HUDEP-2 (cell line): ENCODE measurements around the gene PRPF31.
"Not testable (repeated sequence)": the region's sequence is repeated elsewhere in the genome, so short reads cannot be mapped to it uniquely, and the experiment has no call there.

Experiments used
- DNase-seq, 76 experiments: peaks; one replicate each; lab custom pipeline; 2025; ENCODE audit not compliant: unreplicated experiment in 76 of 76; lab: John Stamatoyannopoulos, UW

PRPF31 gene, protein sequence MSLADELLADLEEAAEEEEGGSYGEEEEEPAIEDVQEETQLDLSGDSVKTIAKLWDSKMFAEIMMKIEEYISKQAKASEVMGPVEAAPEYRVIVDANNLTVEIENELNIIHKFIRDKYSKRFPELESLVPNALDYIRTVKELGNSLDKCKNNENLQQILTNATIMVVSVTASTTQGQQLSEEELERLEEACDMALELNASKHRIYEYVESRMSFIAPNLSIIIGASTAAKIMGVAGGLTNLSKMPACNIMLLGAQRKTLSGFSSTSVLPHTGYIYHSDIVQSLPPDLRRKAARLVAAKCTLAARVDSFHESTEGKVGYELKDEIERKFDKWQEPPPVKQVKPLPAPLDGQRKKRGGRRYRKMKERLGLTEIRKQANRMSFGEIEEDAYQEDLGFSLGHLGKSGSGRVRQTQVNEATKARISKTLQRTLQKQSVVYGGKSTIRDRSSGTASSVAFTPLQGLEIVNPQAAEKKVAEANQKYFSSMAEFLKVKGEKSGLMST

DNA sequence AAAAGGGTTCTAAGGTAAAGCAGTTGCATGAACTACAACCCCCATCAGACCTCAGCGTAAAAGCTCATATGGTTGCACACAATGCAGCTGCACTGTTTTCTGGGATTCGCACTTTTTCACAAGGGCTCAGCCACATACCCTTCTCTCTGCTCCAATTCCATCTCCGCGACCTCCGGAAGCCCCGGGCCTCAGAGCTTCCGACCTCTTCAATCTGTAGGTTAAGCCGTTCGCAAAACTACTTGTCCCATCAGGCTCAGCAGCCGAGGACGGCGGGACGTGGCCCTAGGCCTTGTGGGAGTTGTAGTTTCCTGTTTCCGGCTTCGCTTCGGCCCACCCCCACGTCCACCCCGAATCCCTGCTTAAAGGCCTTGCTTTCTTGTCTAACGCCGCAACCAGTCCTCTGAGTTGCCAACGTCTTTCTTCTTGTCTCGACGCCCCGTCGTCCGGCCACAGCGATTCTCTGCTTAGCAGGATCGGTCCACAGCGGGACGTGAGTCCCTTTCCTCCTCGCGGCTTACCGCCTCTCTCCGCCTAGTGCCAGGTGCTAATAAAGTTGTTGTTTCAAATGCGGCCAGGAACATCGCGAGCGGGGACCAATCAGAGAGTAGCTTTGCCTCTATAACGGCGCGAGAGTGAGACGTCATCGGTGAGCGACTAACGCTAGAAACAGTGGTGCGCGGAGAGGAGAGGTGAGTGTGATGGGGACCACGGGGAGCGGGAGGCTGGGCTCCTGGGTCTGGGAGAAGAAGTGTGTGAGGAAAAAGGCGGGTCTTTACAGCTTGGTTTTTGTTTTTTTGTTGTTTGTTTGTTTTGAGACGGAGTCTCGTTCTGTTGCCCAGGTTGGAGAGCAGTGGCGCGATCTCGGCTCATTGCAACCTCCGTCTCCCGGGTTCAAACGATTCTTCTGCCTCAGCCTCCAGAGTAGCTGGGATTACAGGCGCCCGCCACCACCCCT is at the start of gene PRPF31, which contains the start of gene TFPT:
Gene PRPF31, plus strand, starts transcription at position 646 of the 955 bp plus-strand sequence. CDS start 2,525 bp downstream, outside the sequence.
Gene TFPT, minus strand, starts transcription at position 549 of the 955 bp plus-strand sequence. Its CDS starts 388 bp downstream, at position 161.
- DNase-seq: peak; percentile 63 to 99 (median 95)

DNA sequence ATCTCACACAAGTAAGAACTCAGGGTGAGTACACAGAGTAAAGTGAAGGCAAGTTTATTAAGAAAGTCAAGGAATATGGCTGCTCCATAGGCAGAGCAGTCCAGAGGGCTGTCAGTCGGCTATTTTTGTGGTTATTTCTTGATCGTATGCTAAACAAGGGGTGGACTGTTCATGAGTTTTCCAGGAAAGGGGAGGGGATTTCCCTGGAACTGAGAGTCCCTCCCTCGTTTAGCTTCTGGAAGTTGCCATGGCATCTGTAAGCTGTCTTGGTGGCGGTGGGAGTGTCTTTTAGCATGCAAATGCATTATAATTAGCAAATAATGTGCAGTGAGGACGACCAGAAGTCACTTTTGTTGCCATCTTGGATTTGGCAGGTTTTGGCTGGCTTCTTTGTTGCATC is 46.1 kb upstream of the PRPF31 start:
- no peak for DNase-seq

DNA sequence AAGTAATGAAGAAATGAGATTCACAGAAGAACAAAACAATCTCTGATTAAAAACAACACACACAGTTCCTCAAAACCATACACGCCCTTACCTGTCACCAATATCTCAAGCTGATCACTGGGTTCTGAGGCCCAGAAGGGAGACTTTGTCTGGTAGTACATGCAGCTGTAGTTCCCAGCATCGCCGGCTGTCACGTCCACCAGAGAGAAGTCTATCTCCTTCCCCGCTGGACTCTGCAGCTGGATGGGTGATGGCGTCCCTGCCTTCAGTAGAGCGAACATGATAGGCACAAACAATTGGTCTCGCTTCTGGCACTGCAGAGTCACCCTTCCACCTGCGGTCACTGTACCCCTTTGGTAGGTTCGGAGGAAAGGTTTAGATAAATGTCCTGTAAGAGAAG is 41.7 kb upstream of the PRPF31 start:
- no peak for DNase-seq

DNA sequence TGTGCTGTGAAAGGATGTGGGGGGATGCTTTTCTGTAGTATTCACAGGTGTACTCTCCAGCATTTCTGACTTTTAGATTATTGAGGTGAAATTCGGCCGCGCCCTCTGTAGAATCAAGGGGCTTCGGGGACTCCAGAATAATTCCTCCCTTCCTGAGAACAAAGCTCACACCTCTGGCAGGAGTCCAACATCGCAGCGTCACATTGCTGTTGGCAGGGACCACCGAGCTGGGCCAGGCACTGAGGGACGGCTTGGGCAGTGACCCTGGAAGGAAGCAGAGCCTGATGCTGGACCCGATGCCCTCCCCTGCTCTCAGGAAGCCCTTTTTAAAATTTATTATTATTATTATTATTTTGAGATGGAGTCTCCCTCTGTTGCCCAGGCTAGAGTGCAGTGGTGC is 40.7 kb upstream of the PRPF31 start:
- no peak for DNase-seq

DNA sequence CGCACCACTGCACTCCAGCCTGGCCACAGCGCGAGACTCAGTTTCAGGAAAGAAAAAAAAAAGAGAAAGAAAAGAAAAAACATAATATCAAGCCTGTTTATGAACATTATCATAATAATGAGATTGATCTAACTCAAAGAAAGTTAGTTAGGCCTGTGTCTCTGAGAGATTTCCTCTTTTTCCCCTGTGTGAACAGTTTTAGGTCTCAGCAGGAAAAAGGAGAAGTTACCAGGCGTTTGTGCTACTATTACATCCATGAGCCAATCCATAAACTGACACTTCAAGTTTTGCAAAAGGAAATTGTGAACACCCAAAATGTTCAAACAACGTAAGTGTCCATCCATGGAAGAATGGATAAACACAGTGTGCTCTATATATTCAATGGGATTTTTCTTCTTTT is 38.2 kb upstream of the PRPF31 start:
- no peak for DNase-seq

DNA sequence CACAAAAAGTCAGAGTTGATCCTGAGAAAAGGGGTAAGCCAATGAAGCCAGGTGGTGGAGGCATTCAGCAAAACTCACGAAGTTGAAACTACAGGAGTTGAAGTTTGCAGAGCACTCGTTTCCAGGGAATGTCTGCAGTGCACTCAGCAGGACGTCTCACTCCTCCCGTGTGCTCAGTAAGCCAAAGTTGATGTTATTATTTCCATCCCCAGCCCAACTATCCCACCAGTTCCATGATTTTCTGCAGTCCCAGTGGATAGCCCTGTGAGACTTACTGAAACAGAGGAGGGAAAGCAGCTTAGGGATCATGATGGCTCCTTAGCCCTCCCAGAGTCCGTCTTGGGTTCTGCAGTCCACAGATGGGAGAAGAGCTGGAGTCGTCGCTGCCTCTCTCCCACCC is 34.5 kb upstream of the PRPF31 start, which contains the start of gene TARM1:
Gene TARM1, minus strand, starts transcription at position 334 of the 400 bp plus-strand sequence. Its CDS starts 25 bp downstream, at position 309.
- no peak for DNase-seq

DNA sequence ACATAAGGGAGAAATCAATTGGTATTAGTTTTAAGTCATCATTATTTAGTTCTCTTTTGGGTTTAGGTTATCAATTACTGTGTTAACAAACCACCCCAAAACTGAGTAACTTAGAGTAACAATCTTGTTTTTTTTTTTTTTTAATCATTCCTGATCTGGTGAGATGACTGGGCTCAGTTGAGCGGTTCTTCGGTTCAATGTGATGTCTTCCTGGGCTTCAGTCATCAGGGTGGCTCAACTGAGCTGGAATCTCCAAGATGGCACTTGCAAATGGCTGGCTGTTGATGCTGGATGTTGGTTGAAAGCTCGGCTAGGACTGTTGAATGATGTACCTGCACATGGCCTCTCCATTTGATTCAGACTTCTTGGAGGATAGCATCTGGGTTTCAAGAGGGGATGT is 31.1 kb upstream of the PRPF31 start:
- no peak for DNase-seq

DNA sequence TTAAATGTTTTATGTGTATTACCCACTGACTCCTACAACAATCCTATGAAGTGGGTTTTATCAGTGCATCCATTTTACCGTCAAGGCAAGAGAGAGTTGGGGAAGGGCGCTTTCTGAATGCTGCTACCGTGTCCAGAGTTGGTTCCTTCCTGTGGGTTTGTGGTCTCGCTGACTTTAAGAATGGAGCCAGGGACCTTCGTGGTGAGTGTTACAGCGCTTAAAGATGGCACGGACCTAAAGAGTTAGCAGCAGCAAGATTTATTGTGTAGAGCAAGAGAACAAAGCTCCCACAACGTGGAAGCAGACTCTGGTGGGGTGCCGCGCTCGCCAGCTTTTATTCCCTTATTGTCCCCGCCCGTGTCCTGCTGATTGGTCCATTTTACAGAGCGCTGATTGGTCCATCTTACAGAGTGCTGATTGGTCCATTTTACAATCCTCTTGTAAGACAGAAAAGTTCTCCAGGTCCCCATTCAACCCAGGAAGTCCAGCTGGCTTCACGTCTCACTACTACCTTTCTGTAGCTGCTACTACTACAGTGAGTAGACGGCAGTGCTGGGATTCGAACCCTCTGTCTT is 21.0 kb upstream of the PRPF31 start:
- no peak for DNase-seq

DNA sequence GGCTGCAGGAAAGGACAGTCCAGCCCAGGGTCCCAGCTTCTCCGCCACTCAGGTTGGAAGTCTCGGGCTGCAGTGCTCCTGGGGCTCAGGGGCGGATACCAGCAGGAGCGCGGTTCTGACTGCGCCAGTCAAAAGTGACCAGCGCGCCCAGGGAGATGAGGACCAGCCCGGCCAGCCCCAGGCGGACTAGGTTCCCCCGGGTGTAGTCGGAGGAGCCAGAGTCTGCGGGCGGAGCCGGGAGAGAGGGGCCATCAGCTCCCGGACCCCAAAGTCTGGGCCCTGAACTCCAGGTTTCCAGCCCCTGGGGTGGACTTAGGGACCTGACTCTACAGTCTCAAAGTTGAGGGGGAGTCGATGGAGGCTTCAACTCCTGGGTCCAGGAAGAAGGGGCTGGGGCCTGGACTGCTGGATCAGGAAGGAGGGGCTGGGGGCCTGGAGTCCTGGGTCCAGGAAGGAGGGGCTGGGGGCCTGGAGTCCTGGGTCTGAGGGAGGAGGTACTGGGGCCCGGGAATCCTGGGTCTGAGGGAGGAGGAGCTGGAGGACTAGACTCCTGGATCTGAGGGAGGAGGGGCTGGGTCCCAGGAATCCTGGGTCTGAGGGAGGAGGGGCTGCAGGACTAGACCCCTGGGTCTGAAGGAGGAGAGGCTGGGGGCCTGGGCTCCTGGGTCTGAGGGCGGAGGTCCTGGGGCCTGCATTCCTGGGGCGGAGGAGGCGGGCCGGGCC is 20.3 kb upstream of the PRPF31 start:
- DNase-seq: no peak

DNA sequence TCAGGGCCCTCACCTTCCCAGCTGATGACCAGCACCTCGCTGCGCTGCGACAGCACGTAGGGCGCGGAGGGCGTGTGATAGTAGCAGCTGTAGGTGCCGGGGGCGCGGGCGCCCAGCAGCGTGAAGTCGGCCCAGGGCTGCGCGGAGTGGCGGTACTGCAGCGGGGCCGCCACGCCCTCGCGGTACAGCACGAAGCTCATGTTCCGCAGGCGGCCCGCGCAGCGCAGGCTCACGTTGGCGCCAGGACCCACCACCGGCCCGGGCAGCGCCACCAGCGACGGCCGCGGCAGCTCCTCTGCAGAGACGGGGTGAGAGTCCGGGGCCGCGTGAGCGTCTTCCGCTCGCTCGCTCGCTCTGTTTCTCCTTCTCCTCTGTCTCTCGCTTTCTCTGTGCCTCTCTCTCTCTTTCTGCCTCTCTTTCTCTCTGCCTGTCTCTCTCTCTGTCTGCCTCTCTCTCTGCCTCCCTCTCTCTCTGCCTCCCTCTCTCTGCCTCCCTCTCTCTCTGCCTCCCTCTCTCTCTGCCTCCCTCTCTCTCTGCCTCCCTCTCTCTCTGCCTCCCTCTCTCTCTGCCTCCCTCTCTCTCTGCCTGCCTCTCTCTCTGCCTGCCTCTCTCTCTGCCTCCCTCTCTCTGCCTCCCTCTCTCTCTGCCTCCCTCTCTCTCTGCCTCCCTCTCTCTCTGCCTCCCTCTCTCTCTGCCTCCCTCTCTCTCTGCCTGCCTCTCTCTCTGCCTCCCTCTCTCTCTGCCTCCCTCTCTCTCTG is 19.5 kb upstream of the PRPF31 start:
- peak in 10 of 76 experiments; percentile 10 to 25 (median 17) for DNase-seq

DNA sequence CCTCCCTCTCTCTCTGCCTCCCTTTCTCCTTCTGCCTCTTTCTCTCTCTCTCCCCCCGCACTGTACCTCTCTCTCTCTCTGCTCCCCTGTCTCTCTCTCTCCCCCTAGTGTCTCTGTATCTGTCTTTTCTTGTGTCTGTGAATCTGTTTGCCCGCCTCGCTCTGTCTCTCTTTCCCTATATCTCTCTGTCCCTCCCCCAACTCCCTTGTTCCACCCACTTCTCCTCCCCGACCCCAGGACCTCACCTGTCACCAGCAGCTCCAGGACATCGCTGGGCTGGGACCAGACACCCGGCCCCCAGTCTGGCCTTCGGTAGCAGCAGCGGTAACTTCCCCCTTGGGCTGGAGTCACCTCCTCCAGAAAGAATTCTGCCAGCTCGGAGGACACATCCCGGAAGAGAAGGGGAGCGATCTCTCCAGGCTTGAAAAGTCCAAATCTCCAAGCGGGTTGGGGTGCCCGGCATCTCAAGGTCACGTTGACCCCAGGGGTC is 18.9 kb upstream of the PRPF31 start:
- peak in 4 of 76 experiments; percentile 4 to 22 (median 16) for DNase-seq

DNA sequence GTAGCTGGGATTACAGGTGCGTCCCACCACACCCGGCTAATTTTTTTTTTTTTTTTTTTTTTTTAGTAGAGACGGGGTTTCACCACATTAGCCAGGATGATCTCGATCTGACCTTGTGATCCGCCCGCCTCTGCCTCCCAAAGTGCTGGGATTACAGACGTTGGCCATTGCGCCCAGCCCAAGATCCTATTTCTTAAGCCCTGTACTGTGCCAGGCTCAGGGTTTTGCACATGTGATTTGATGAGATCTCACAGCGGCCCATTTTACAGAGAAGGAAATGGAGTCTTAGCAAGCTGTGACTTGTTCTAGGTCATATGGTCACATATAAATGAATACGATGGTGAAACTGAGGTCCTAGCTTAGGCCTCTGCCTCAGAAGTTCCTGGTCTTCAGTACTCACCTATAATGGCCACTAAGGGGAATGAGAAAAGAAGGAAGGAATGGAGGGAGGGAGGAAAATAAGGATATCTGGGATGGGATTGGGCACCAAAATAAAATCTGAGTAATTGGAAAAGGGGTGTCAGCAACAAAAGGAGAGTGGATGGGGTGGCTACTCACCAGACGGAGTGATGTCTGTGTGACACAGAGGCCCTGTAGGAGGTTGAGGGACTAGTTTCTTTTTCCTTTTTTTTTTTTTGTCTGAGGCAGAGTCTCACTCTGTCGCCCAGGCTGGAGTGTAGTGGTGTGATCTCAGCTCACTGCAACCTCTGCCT is 16.2 kb upstream of the PRPF31 start:
- DNase-seq: no peak

DNA sequence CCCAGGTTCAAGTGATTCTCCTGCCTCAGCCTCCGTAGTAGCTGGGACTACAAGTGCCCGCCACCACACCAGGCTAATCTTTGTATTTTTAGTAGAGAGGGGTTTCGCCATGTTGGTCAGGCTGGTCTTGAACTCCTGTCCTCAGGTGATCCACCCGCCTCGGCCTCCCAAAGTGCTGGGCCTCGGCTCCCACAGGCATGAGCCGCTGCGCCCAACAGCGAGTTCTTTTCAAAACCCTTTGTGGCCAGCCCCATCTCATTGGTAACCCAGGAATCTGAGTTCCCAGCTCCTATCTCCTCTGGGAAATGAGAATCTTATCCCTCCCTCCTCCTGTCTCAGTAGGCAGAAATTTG is 15.7 kb upstream of the PRPF31 start:
- DNase-seq: not testable (repeated sequence)

DNA sequence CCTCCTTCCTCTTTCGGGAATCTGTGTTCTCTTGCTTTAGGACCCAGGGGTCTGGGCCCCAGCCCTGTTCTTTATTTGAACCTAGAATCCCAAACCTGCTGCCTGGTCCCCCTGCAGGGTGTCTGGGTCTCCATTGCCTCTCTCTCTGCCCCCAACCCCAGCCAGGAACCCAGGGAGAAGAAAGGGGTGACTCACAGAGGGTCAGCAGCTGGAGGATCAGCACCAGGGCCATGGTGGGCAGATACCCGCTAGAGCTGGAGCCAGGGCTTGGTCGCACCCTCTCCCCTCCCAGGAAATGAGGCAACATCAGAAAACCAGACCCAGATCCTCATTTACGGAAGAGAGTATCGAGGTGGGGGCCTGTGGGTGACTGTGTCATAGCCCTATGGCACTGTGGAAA is 15.0 kb upstream of the PRPF31 start, which contains the start of gene OSCAR:
Gene OSCAR, minus strand, starts transcription at position 243 of the 400 bp plus-strand sequence. Its CDS starts 11 bp downstream, at position 232.
- DNase-seq: no peak

DNA sequence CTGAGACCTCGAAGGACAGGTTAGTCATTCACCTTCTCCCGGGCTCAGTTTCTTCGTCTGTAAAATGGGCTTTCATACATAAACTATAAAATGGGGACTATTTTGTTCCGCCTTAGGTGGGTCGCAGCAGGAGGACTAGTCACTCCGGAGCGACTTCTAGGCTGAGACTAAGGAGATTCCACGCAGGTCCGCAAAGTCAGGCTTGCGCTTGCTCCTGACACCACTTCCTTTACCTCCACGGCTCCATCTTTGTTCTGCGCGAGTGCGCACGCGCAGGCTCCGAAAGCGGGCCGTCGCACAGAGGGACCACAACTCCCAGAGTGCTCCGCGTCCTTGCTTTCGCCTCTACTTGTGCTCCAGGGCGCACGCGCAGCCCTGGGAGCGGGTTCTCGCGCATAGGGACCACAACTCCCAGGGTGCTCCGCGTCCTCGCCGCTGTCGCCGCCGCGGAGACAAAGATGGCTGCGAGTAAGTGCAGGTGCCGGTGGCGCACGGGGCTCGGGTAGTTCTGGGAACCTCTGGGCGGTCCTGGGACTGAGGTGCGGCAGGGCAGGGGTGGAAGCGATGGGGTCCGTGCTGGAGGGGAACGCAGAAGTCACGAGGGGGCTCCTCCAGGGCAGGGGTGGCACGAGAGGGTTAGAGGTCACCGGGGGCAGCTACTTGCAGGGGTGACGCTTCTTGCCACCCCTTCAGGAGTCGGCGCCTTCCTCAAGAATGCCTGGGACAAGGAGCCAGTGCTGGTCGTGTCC is 13.0 kb upstream of the PRPF31 start, which contains the start of gene NDUFA3:
Gene NDUFA3, plus strand, starts transcription at position 435 of the 749 bp plus-strand sequence. Its CDS starts 24 bp downstream, at position 459.
- peak in 75 of 76 experiments; percentile 72 to 100 (median 98) for DNase-seq

DNA sequence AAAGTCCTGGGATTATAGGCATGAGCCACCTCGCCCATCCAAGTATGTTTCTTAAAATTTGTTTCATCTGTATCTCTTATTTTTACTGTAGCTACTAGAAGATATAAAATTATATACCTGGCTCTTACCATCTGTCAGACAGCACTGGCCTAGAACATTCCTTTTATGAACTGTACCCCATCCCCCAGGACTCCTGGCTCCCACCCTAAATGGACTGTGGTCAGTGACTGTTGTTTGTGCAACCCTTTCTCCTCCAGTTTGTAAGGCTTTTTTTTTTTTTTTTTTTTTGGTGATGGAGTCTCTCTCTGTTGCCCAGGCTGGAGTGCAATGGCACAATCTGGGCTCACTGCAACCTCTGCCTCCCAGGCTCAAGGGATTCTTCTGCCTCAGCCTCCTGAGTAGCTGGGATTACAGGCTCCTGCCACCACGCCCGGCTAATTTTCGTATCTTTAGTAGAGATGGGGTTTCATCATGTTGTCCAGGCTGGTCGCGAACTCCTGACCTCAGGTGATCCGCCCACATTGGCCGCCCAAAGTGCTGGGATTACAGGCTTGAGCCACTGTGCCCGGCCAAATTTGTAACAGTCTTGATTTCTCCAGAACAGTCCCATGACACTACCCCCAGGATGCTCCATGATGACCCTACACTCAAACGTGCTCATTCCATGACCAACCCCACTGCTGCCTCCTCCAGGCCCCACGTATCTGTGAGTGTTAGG is 10.4 kb upstream of the PRPF31 start:
- DNase-seq: no peak

DNA sequence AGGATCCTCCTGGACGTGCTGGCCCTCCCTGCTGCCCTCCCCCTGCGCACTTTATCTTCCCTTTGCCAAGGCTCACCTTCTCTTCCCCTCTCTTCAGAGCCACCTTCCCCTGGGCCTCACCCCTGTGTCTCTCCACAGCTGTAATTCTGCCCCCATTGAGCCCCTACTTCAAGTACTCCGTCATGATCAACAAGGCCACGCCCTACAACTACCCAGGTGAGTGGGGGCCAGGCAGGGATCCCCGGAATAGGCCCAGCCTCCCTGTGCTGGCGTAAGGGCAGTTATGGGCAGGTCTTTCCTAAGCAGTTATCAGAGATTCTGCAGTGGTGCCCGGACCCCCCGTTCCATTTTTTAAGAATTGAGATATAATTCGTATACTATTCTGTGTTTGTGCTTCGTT is 9.8 kb upstream of the PRPF31 start:
- no peak for DNase-seq
